ENCODE measurements around the gene COL13A1. TPM values are rescaled to one million over a fixed set of nuclear protein-coding genes. Genes with fewer than 3 reads are reported as not detected.

Gene COL13A1
- total and polyA plus RNA-seq, 4 donors = 0.17 to 0.47 (median 0.18) TPM

- no peak overlapping the region for H3K27ac ChIP-seq (ENCODE audit: low read depth in 1 of 2, low read length in 2 of 2)
- H3K9ac ChIP-seq (ENCODE audit: low read depth in 1 of 2, low read length in 2 of 2) = no peak overlapping the region
- no peaks in the 10 kb centered on the region for H3K36me3 ChIP-seq (ENCODE audit: control insufficient read depth in 4 of 4, insufficient read depth in 3 of 4, low read depth in 1 of 4, low read length in 3 of 4)
- 68% methylated on average over 5 of the region's 5 CpGs for WGBS
- no peaks in the 10 kb centered on the region for H3K27me3 ChIP-seq (ENCODE audit: control insufficient read depth in 4 of 4, insufficient read depth in 4 of 4, low read length in 3 of 4)
- H3K4me3 ChIP-seq (ENCODE audit: low read depth in 1 of 3, low read length in 3 of 3) = no peak overlapping the region
- TF ChIP-seq SP1 (IDR thresholded peaks at IDR 0.05) = no peak
- no peak for TF ChIP-seq RAD21 (IDR thresholded peaks at IDR 0.05)
- TF ChIP-seq HNF4G (IDR thresholded peaks at IDR 0.05) = no peak
- TF ChIP-seq RXRA (IDR thresholded peaks at IDR 0.05) = no peak
- no peak for TF ChIP-seq ATF3 (IDR thresholded peaks at IDR 0.05)
- TF ChIP-seq REST (IDR thresholded peaks at IDR 0.05) = no peak
- H3K4me1 ChIP-seq (ENCODE audit: control insufficient read depth in 4 of 4, insufficient read depth in 4 of 4, low read length in 3 of 4) = no peaks in the 10 kb centered on the region
- no peak for DNase-seq (ENCODE audit: low spot score)
- peaks cover 0 to 7% (median 1%) of the 10 kb centered on the region in 4 donors for H3K9me3 ChIP-seq (ENCODE audit: control insufficient read depth in 4 of 4, low read length in 3 of 4)
Measured at GRCh38 chr10:69938541-69938991, 136.9 kb downstream of the COL13A1 start.

- Histone ChIP-seq H3K27me3 (ENCODE audit: control insufficient read depth in 4 of 4, insufficient read depth in 4 of 4, low read length in 3 of 4) (no peaks in the 10 kb centered on the region), H3K9ac (ENCODE audit: low read depth in 1 of 2, low read length in 2 of 2) (no peak overlapping the region), H3K4me3 (ENCODE audit: low read depth in 1 of 3, low read length in 3 of 3) (no peak overlapping the region), H3K9me3 (ENCODE audit: control insufficient read depth in 4 of 4, low read length in 3 of 4) (peaks cover 0 to 7% (median 1%) of the 10 kb centered on the region in 4 donors), H3K4me1 (ENCODE audit: control insufficient read depth in 4 of 4, insufficient read depth in 4 of 4, low read length in 3 of 4) (no peaks in the 10 kb centered on the region), H3K36me3 (ENCODE audit: control insufficient read depth in 4 of 4, insufficient read depth in 3 of 4, low read depth in 1 of 4, low read length in 3 of 4) (no peaks in the 10 kb centered on the region), H3K27ac (ENCODE audit: low read depth in 1 of 2, low read length in 2 of 2) (no peak overlapping the region)
- 95% methylated on average over 3 of the region's 3 CpGs for WGBS
- no peak for DNase-seq (ENCODE audit: low spot score)
- TF ChIP-seq REST (IDR thresholded peaks at IDR 0.05) (no peak), HNF4A (conservative IDR thresholded peaks at IDR 0.05) (no peak), CTCF (IDR thresholded peaks at IDR 0.05; ENCODE audit: low read depth, low read length, missing input control) (no peak), RXRA (IDR thresholded peaks at IDR 0.05) (no peak)
Measured at GRCh38 chr10:69939061-69939460, 137.4 kb downstream of the COL13A1 start.
